GM18505 (cell line): ENCODE measurements around the gene ANGPTL2.

ENCODE experiments used
- ATAC-seq: cut with Tn5 transposase; IDR thresholded peaks from one replicate; pipeline ENCODE4 v1.9.1; 2021; ENCODE audit not compliant: unreplicated experiment
- POLR2A ChIP-seq: IDR thresholded peaks from 4 replicates; pipeline ENCODE4 v1.6.1; 2011; ENCODE audit warnings: borderline replicate concordance; ENCODE audit not compliant: insufficient read depth, insufficient read length; ENCODE audit errors: extremely low read depth

Gene ANGPTL2

GRCh38 chr9:127136880-127137639 is 14.6 kb upstream of the ANGPTL2 start:
- no peak for TF ChIP-seq POLR2A
- ATAC-seq: no peak

GRCh38 chr9:127136081-127136879 is 13.8 kb upstream of the ANGPTL2 start:
- TF ChIP-seq POLR2A: no peak
- ATAC-seq: no peak

GRCh38 chr9:127135056-127135745 is 12.8 kb upstream of the ANGPTL2 start:
- ATAC-seq: no peak
- TF ChIP-seq POLR2A: no peak

GRCh38 chr9:127133739-127134167 is 11.3 kb upstream of the ANGPTL2 start:
- no peak for ATAC-seq
- TF ChIP-seq POLR2A: no peak

GRCh38 chr9:127132921-127133647 is 10.6 kb upstream of the ANGPTL2 start:
- TF ChIP-seq POLR2A: no peak
- no peak for ATAC-seq

- no peak for ATAC-seq
- no peak for TF ChIP-seq POLR2A
Observed at GRCh38 chr9:127132375-127132774, 9.9 kb upstream of the ANGPTL2 start.

GRCh38 chr9:127131871-127132270 is 9.4 kb upstream of the ANGPTL2 start:
- ATAC-seq: no peak
- TF ChIP-seq POLR2A: no peak

GRCh38 chr9:127130661-127131538 is 8.5 kb upstream of the ANGPTL2 start:
- TF ChIP-seq POLR2A: no peak
- ATAC-seq: no peak

- ATAC-seq: no peak
- no peak for TF ChIP-seq POLR2A
Observed at GRCh38 chr9:127130235-127130634, 7.8 kb upstream of the ANGPTL2 start.

GRCh38 chr9:127129718-127130085 is 7.3 kb upstream of the ANGPTL2 start:
- no peak for ATAC-seq
- TF ChIP-seq POLR2A: no peak

- no peak for ATAC-seq
- no peak for TF ChIP-seq POLR2A
Observed at GRCh38 chr9:127129073-127129717, 6.8 kb upstream of the ANGPTL2 start.

GRCh38 chr9:127128341-127129072 is 6.1 kb upstream of the ANGPTL2 start:
- no peak for ATAC-seq
- TF ChIP-seq POLR2A: no peak

GRCh38 chr9:127126971-127127370 is 4.5 kb upstream of the ANGPTL2 start:
- no peak for ATAC-seq
- TF ChIP-seq POLR2A: no peak
